ENCODE data around the gene VTA1.

DNA sequence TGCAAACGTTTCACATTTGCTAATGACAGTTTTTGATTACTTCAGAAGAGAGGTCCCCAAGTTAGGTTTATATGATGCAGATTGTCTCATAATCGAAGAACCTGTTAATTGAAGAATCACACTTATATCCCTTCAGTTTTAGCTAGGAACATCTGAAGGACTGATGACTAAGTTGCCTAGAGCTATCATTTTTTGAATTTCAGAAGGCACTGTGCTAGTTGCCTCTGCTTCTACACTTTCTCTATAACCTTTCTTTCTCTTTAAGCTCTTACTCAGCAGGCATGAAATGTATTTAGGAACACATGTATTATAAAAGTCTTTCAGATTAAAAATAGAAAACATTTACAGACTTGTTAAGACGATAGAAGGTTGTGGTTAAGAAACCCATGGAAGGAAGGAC, 28.7 kb upstream of the VTA1 start:
- TF ChIP-seq, protein P1, sequence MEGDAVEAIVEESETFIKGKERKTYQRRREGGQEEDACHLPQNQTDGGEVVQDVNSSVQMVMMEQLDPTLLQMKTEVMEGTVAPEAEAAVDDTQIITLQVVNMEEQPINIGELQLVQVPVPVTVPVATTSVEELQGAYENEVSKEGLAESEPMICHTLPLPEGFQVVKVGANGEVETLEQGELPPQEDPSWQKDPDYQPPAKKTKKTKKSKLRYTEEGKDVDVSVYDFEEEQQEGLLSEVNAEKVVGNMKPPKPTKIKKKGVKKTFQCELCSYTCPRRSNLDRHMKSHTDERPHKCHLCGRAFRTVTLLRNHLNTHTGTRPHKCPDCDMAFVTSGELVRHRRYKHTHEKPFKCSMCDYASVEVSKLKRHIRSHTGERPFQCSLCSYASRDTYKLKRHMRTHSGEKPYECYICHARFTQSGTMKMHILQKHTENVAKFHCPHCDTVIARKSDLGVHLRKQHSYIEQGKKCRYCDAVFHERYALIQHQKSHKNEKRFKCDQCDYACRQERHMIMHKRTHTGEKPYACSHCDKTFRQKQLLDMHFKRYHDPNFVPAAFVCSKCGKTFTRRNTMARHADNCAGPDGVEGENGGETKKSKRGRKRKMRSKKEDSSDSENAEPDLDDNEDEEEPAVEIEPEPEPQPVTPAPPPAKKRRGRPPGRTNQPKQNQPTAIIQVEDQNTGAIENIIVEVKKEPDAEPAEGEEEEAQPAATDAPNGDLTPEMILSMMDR (conservative IDR thresholded peaks at IDR 0.05; ENCODE audit: low read length), result no peak
- TF ChIP-seq EZH2phosphoT487 (IDR thresholded peaks at IDR 0.05; ENCODE audit: borderline replicate concordance, low read depth, low read length), result no peak
